Stimulated activated memory B cell treated with anti-CD40 and anti-IgM and Interleukin-4, amounts not matched to agents 10 μg/mL and 1 μg/mL and 100 μg/mL, for 72 hours (primary cell): ENCODE measurements around the gene TENM3.

Experiments
- ATAC-seq: fragments of 150-1000 bp; cut with Tn5 transposase; 2 replicates; pipeline ENCODE4 v1.10.0; 2021
- H3K27ac Mint-ChIP-seq: one replicate; pipeline ENCODE4 v1.8.0; 2022; ENCODE audit warnings: mild to moderate bottlenecking, mixed read lengths
- H3K27me3 Mint-ChIP-seq: one replicate; pipeline ENCODE4 v1.8.0; 2022; ENCODE audit warnings: mixed read lengths
- H3K36me3 Mint-ChIP-seq: one replicate; pipeline ENCODE4 v1.8.0; 2022; ENCODE audit warnings: mixed read lengths
- H3K4me1 Mint-ChIP-seq: one replicate; pipeline ENCODE4 v1.8.0; 2022; ENCODE audit warnings: mixed read lengths
- H3K4me3 Mint-ChIP-seq: one replicate; pipeline ENCODE4 v1.8.0; 2022; ENCODE audit warnings: mild to moderate bottlenecking, moderate library complexity, mixed read lengths
- H3K9me3 Mint-ChIP-seq: one replicate; pipeline ENCODE4 v1.8.0; 2022; ENCODE audit warnings: mixed read lengths

The TENM3 gene

GRCh38 chr4:182429896-182430295, 186.7 kb downstream of the TENM3 start:
- H3K27ac Mint-ChIP-seq = no peak overlapping the region
- H3K36me3 Mint-ChIP-seq = no peaks in the 10 kb centered on the region
- H3K4me3 Mint-ChIP-seq = no peak overlapping the region
- no peak for ATAC-seq
- no peaks in the 10 kb centered on the region for H3K4me1 Mint-ChIP-seq
- H3K27me3 Mint-ChIP-seq = no peaks in the 10 kb centered on the region
- peaks cover 2% of the 10 kb centered on the region for H3K9me3 Mint-ChIP-seq

- Mint-ChIP-seq H3K9me3 (peaks cover 2% of the 10 kb centered on the region), H3K36me3 (no peaks in the 10 kb centered on the region), H3K4me3 (no peak overlapping the region), H3K4me1 (no peaks in the 10 kb centered on the region), H3K27ac (no peak overlapping the region), H3K27me3 (no peaks in the 10 kb centered on the region)
- no peak for ATAC-seq
These were observed 189.6 kb downstream of the TENM3 start for GRCh38 chr4:182432819-182433218.

GRCh38 chr4:182434720-182435119, 191.5 kb downstream of the TENM3 start:
- no peak for ATAC-seq

GRCh38 chr4:182435401-182435800, 192.2 kb downstream of the TENM3 start:
- H3K27me3 Mint-ChIP-seq = no peaks in the 10 kb centered on the region
- no peak for ATAC-seq
- peaks cover 2% of the 10 kb centered on the region for H3K9me3 Mint-ChIP-seq
- H3K27ac Mint-ChIP-seq = no peak overlapping the region
- no peaks in the 10 kb centered on the region for H3K36me3 Mint-ChIP-seq
- H3K4me1 Mint-ChIP-seq = no peaks in the 10 kb centered on the region
- H3K4me3 Mint-ChIP-seq = no peak overlapping the region

More at GRCh38 chr4:182434720-182435119, 191.5 kb downstream of the TENM3 start:
- Mint-ChIP-seq H3K9me3 (peaks cover 2% of the 10 kb centered on the region), H3K27me3 (no peaks in the 10 kb centered on the region), H3K27ac (no peak overlapping the region), H3K36me3 (no peaks in the 10 kb centered on the region), H3K4me1 (no peaks in the 10 kb centered on the region), H3K4me3 (no peak overlapping the region)

GRCh38 chr4:182443070-182443469, 199.9 kb downstream of the TENM3 start:
- Mint-ChIP-seq H3K4me1 (peaks cover 6% of the 10 kb centered on the region), H3K36me3 (peaks cover 5% of the 10 kb centered on the region), H3K27me3 (peaks cover 19% of the 10 kb centered on the region), H3K9me3 (no peaks in the 10 kb centered on the region), H3K4me3 (no peak overlapping the region), H3K27ac (no peak overlapping the region)
- peak; percentile 12 for ATAC-seq

GRCh38 chr4:182447767-182448280, 204.6 kb downstream of the TENM3 start:
- no peak for ATAC-seq
- Mint-ChIP-seq H3K27ac (no peak overlapping the region), H3K4me1 (peaks cover 18% of the 10 kb centered on the region), H3K27me3 (peaks cover 65% of the 10 kb centered on the region), H3K4me3 (peak overlapping the region; percentile 66), H3K9me3 (no peaks in the 10 kb centered on the region), H3K36me3 (peaks cover 5% of the 10 kb centered on the region)

GRCh38 chr4:182448281-182449151, 205.3 kb downstream of the TENM3 start:
- ATAC-seq = peak; percentile 82
- peaks cover 5% of the 10 kb centered on the region for H3K36me3 Mint-ChIP-seq
- peak overlapping the region; percentile 76 for H3K4me3 Mint-ChIP-seq
- H3K27ac Mint-ChIP-seq = no peak overlapping the region
- peaks cover 65% of the 10 kb centered on the region for H3K27me3 Mint-ChIP-seq
- peaks cover 18% of the 10 kb centered on the region for H3K4me1 Mint-ChIP-seq
- H3K9me3 Mint-ChIP-seq = no peaks in the 10 kb centered on the region

- Mint-ChIP-seq H3K4me1 (peaks cover 18% of the 10 kb centered on the region), H3K4me3 (peak overlapping the region; percentile 44), H3K36me3 (peaks cover 5% of the 10 kb centered on the region), H3K9me3 (no peaks in the 10 kb centered on the region), H3K27me3 (peaks cover 65% of the 10 kb centered on the region), H3K27ac (no peak overlapping the region)
- ATAC-seq = no peak
These were observed 206.2 kb downstream of the TENM3 start for GRCh38 chr4:182449186-182449929.

GRCh38 chr4:182449930-182450439, 206.8 kb downstream of the TENM3 start:
- H3K4me1 Mint-ChIP-seq = peaks cover 18% of the 10 kb centered on the region
- H3K27me3 Mint-ChIP-seq = peaks cover 65% of the 10 kb centered on the region
- no peak overlapping the region for H3K27ac Mint-ChIP-seq
- H3K36me3 Mint-ChIP-seq = peaks cover 5% of the 10 kb centered on the region
- no peak overlapping the region for H3K4me3 Mint-ChIP-seq
- ATAC-seq = no peak
- no peaks in the 10 kb centered on the region for H3K9me3 Mint-ChIP-seq

- H3K27me3 Mint-ChIP-seq = peaks cover 63% of the 10 kb centered on the region
- H3K36me3 Mint-ChIP-seq = peaks cover 5% of the 10 kb centered on the region
- no peak overlapping the region for H3K27ac Mint-ChIP-seq
- no peak overlapping the region for H3K4me3 Mint-ChIP-seq
- H3K9me3 Mint-ChIP-seq = no peaks in the 10 kb centered on the region
- peaks cover 18% of the 10 kb centered on the region for H3K4me1 Mint-ChIP-seq
- no peak for ATAC-seq
These were observed 208.2 kb downstream of the TENM3 start for GRCh38 chr4:182451441-182451840.

GRCh38 chr4:182453830-182454229, 210.6 kb downstream of the TENM3 start:
- Mint-ChIP-seq H3K27me3 (peaks cover 39% of the 10 kb centered on the region), H3K27ac (no peak overlapping the region), H3K4me1 (peaks cover 6% of the 10 kb centered on the region), H3K9me3 (no peaks in the 10 kb centered on the region), H3K36me3 (no peaks in the 10 kb centered on the region), H3K4me3 (no peak overlapping the region)
- ATAC-seq = no peak

GRCh38 chr4:182454440-182455013, 211.3 kb downstream of the TENM3 start:
- H3K27me3 Mint-ChIP-seq = peaks cover 32% of the 10 kb centered on the region
- H3K9me3 Mint-ChIP-seq = no peaks in the 10 kb centered on the region
- no peak overlapping the region for H3K4me3 Mint-ChIP-seq

GRCh38 chr4:182465114-182465513, 221.9 kb downstream of the TENM3 start:
- no peaks in the 10 kb centered on the region for H3K27me3 Mint-ChIP-seq
- no peaks in the 10 kb centered on the region for H3K4me1 Mint-ChIP-seq
- no peaks in the 10 kb centered on the region for H3K9me3 Mint-ChIP-seq
- H3K36me3 Mint-ChIP-seq = no peaks in the 10 kb centered on the region
- no peak overlapping the region for H3K4me3 Mint-ChIP-seq
- ATAC-seq = no peak
- no peak overlapping the region for H3K27ac Mint-ChIP-seq

More at GRCh38 chr4:182454440-182455013, 211.3 kb downstream of the TENM3 start:
- Mint-ChIP-seq H3K36me3 (no peaks in the 10 kb centered on the region), H3K4me1 (peaks cover 1% of the 10 kb centered on the region), H3K27ac (no peak overlapping the region)
- no peak for ATAC-seq

- H3K9me3 Mint-ChIP-seq = no peaks in the 10 kb centered on the region
- H3K27me3 Mint-ChIP-seq = no peaks in the 10 kb centered on the region
- H3K4me1 Mint-ChIP-seq = no peaks in the 10 kb centered on the region
- H3K4me3 Mint-ChIP-seq = no peak overlapping the region
- no peaks in the 10 kb centered on the region for H3K36me3 Mint-ChIP-seq
- ATAC-seq = no peak
- H3K27ac Mint-ChIP-seq = no peak overlapping the region
These were observed 222.8 kb downstream of the TENM3 start for GRCh38 chr4:182465979-182466378.

GRCh38 chr4:182470215-182470614, 227.0 kb downstream of the TENM3 start:
- H3K4me3 Mint-ChIP-seq = no peak overlapping the region
- H3K4me1 Mint-ChIP-seq = no peaks in the 10 kb centered on the region
- peaks cover 3% of the 10 kb centered on the region for H3K9me3 Mint-ChIP-seq
- H3K27ac Mint-ChIP-seq = no peak overlapping the region
- H3K36me3 Mint-ChIP-seq = no peaks in the 10 kb centered on the region
- no peaks in the 10 kb centered on the region for H3K27me3 Mint-ChIP-seq
- ATAC-seq = no peak
